Naive thymus-derived CD8-positive, alpha-beta T cell (primary cell): ENCODE measurements around the gene MTCH2. TPM values are rescaled to one million over a fixed set of nuclear protein-coding genes. Genes with fewer than 3 reads are reported as not detected.

Source experiments
- ATAC-seq, 2 donors: fragments of 150-1000 bp; cut with Tn5 transposase in 1 of 2; sonication (Bioruptor Pico), chemical (Tn5 transposase) in 1 of 2; 1 replicate in 1 of 2; 2 replicates in 1 of 2; pipeline ENCODE4 v1.10.0; 2021; ENCODE audit warnings: mild to moderate bottlenecking in 2 of 2, moderate library complexity in 2 of 2
- POLR2A ChIA-PET: fragments of 350-600 bp; sonication (Branson Sonifier 250); formaldehyde crosslinking; loops from one replicate; lab custom pipeline; 2021; ENCODE audit warnings: antibody characterized with exemption; lab: Charles Lee
- DNase-seq, 10 donors: peaks; one replicate each; pipeline versions ENCODE4 v3.0.0 to v3.0.0-alpha.2; 2020 to 2022
- H3K27ac Mint-ChIP-seq, 10 donors: one replicate each; pipeline ENCODE4 v1.8.0; 2020 to 2022; ENCODE audit warnings: mild to moderate bottlenecking in 10 of 10, mixed read lengths in 10 of 10, moderate library complexity in 4 of 10, inconsistent platforms in 1 of 10
- H3K27me3 Mint-ChIP-seq, 5 donors: one replicate each; pipeline ENCODE4 v1.8.0; 2021 to 2022; ENCODE audit warnings: mixed read lengths in 5 of 5
- H3K36me3 Mint-ChIP-seq, 3 donors: one replicate each; pipeline ENCODE4 v1.8.0; 2020 to 2022; ENCODE audit warnings: mixed read lengths in 3 of 3, mild to moderate bottlenecking in 2 of 3, inconsistent platforms in 1 of 3
- H3K4me1 Mint-ChIP-seq, 4 donors: one replicate each; pipeline ENCODE4 v1.8.0; 2021 to 2022; ENCODE audit warnings: mixed read lengths in 4 of 4
- H3K4me3 Mint-ChIP-seq, 10 donors: one replicate each; pipeline ENCODE4 v1.8.0; 2020 to 2022; ENCODE audit warnings: mild to moderate bottlenecking in 10 of 10, mixed read lengths in 10 of 10, moderate library complexity in 6 of 10, inconsistent platforms in 1 of 10
- H3K9me3 Mint-ChIP-seq, 9 donors: one replicate each; pipeline ENCODE4 v1.8.0; 2020 to 2022; ENCODE audit warnings: mixed read lengths in 9 of 9, mild to moderate bottlenecking in 3 of 9, inconsistent platforms in 1 of 9, moderate library complexity in 1 of 9
- polyA plus RNA-seq, 3 donors: library from polyadenylated mRNA; unstranded; fragments of 300-500 nt; fragmentation: Illumina TruSeq; gene quantifications; one replicate each; pipeline ENCODE4 v1.2.3, GENCODE V29; 2021
- total RNA-seq, 8 experiments: library from RNA in 2 of 8; stranded (reverse) in 2 of 8; gene quantifications; one replicate each; pipeline ENCODE4 v1.2.3 and lab custom pipeline; 2021 to 2026

Gene MTCH2
- total and polyA plus RNA-seq, 5 experiments from 2014 or later = 21.7 to 67.0 (median 54.2) TPM

- peaks cover 0 to 5% (median 0%) of the 10 kb centered on the region in 3 donors for H3K36me3 Mint-ChIP-seq
- no peak for DNase-seq
- H3K4me3 Mint-ChIP-seq = no peak overlapping the region
These were observed 47.3 kb downstream of the MTCH2 start for GRCh38 chr11:47595029-47595428.

DNA sequence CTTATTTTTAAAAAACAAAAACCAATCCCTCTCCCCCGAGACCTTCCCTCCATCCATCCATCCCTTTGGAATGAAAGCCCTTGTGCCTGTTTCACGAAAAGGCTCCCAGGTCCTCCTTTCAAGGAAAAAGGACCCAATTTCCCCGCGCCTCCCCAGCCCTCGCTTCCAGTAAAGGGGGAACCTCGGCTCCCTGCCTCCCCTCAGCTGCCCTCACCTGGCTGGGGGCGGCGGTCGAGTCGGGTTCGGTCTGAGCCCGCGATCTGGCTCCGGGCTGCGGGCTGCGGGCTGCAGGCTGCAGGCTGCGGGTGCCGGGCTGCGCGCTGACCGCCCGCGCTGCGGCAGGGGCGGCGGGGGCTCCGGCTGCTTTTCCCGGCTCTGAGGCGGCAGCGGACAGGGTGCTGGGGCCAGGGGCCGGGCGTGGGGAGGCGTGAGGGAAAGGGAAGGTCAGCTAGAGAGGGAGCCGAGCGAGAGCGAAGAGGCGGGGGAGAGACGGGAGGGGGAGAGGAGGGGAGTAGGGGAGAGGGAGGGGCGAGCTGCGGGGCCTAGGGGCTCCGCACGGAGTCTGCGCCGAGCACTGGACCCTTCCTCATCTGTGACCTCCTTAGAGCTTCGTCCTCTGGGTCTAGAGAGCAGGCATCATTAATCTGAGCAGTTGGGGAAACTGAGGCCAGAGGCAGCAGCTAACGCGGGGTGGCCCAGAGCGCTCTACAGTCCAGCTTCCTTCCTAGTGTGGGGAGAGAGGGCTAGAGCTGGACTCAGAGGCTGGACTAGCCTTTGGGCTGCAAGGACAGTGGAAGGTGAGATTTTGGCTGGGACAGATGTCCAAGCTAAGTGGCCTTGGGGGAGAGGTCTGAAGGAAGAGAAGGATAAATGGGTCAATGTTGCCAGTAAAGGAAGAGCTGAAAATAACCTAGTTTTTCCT is 48.2 kb downstream of the MTCH2 start, which contains the start of gene C1QTNF4:
TSS of gene C1QTNF4 (minus strand) at position 478 of the 922 bp plus-strand sequence. CDS start 3,601 bp downstream, outside the sequence.
- Mint-ChIP-seq H3K4me1 (peaks cover 6 to 25% (median 13%) of the 10 kb centered on the region in 4 donors), H3K27me3 (peaks cover 13 to 45% (median 31%) of the 10 kb centered on the region in 5 donors), H3K9me3 (no peaks in the 10 kb centered on the region), H3K36me3 (peaks cover 0 to 3% (median 0%) of the 10 kb centered on the region in 3 donors), H3K4me3 (peak within 1 kb of the TSS in 4 of 10 donors; percentile 7 to 45 (median 30)), H3K27ac (peak within 1 kb of the TSS in 3 of 10 donors; percentile 3 to 65 (median 60))
- no peak for DNase-seq
- POLR2A ChIA-PET = no interaction called here
- ATAC-seq = peak; percentile 33

More at GRCh38 chr11:47595029-47595428, 47.3 kb downstream of the MTCH2 start:
- POLR2A ChIA-PET = interaction anchor here (1.2 kb wide), 1 partner anchor 15 kb away, joined by 3 read pairs; no protein-coding TSS in a partner anchor
- peaks cover 9 to 25% (median 13%) of the 10 kb centered on the region in 4 donors for H3K4me1 Mint-ChIP-seq
- H3K27ac Mint-ChIP-seq = no peak overlapping the region
- no peaks in the 10 kb centered on the region for H3K9me3 Mint-ChIP-seq
- H3K27me3 Mint-ChIP-seq = peaks cover 13 to 45% (median 31%) of the 10 kb centered on the region in 5 donors
- ATAC-seq = peak in 1 of 2 donors; percentile 38

DNA sequence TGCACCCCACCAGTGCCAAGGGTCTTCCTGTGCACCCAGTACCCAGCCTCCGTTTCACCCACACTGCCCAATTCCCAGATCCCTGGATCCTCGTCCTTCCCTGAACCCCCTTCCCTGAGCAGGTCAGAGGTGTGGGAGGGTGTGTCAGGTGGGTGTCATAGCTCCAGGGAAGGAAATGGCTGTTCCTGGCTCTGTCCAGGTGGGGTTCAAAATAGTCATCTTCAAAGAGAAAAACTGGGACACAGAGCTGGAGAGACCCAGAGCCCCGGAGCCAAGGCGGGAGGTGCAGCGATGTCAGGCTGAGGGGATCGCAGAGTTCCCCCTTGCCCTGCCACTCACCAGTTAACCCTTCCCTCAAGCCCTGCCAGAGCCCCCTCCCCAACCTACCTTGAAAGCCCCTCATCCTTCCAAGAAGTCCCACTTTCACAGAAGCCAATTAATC is 48.8 kb downstream of the MTCH2 start:
- Mint-ChIP-seq H3K36me3 (peaks cover 0 to 2% (median 0%) of the 10 kb centered on the region in 3 donors), H3K27ac (no peak overlapping the region), H3K27me3 (peaks cover 13 to 45% (median 31%) of the 10 kb centered on the region in 5 donors), H3K4me1 (peaks cover 4 to 25% (median 13%) of the 10 kb centered on the region in 4 donors), H3K4me3 (peak overlapping the region in 4 of 10 donors; percentile 7 to 45 (median 30)), H3K9me3 (no peaks in the 10 kb centered on the region)
- POLR2A ChIA-PET = no interaction called here
- ATAC-seq = no peak
- DNase-seq = no peak

DNA sequence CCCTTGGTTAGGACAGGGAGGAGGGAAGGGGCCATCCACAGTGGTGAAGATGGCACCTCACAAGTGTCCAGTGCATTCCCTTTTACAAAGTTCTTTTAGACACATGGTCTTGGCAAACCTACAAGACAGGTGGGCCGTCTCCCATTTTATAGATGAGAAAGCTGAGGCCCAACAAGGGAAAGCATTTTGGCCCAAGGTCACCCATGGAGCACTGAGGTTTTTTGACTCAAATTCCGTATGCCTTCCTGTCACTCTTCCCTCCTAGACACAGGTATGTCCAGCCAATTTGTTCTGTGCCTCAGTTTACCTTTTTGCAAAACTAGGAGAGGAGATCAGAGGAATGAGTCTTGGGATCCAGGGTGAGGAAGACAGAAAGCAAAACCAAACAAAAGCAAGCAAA is 49.4 kb downstream of the MTCH2 start:
- H3K36me3 Mint-ChIP-seq = peaks cover 0 to 2% (median 0%) of the 10 kb centered on the region in 3 donors
- POLR2A ChIA-PET = no interaction called here
- no peaks in the 10 kb centered on the region for H3K9me3 Mint-ChIP-seq
- peak overlapping the region in 2 of 10 donors; percentile 7 to 29 for H3K4me3 Mint-ChIP-seq
- no peak for DNase-seq
- peaks cover 4 to 25% (median 13%) of the 10 kb centered on the region in 4 donors for H3K4me1 Mint-ChIP-seq
- no peak for ATAC-seq
- no peak overlapping the region for H3K27ac Mint-ChIP-seq
- peaks cover 13 to 45% (median 31%) of the 10 kb centered on the region in 5 donors for H3K27me3 Mint-ChIP-seq

DNA sequence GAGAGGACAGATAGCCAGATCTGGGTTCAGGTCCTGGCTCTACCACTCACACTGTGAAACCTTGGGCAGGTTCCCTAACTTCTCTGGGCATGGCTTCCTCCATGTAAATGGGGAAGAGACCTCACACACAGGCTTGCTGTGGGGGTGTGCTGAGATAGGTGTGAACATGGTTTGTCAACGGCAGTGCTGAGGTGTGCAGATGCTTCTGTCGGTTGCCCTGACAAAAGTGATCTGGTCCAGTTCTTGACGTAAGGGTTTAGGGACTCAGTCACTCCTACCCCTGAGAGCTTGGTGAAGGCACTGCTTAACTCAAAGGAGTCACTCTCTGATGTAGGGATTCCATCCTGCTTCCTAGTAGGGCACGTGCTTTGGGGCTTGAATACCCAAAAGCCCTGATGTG is 50.1 kb downstream of the MTCH2 start:
- peaks cover 0 to 2% (median 0%) of the 10 kb centered on the region in 3 donors for H3K36me3 Mint-ChIP-seq
- H3K4me1 Mint-ChIP-seq = peaks cover 4 to 25% (median 13%) of the 10 kb centered on the region in 4 donors
- POLR2A ChIA-PET = no interaction called here
- H3K27ac Mint-ChIP-seq = no peak overlapping the region
- ATAC-seq = no peak
- DNase-seq = no peak
- peaks cover 13 to 45% (median 31%) of the 10 kb centered on the region in 5 donors for H3K27me3 Mint-ChIP-seq
- H3K9me3 Mint-ChIP-seq = no peaks in the 10 kb centered on the region
- H3K4me3 Mint-ChIP-seq = no peak overlapping the region

- Mint-ChIP-seq H3K27me3 (peaks cover 13 to 45% (median 31%) of the 10 kb centered on the region in 5 donors), H3K9me3 (no peaks in the 10 kb centered on the region), H3K4me1 (peaks cover 4 to 25% (median 13%) of the 10 kb centered on the region in 4 donors), H3K4me3 (no peak overlapping the region), H3K27ac (peak overlapping the region in 1 of 10 donors; percentile 56), H3K36me3 (peaks cover 0 to 2% (median 0%) of the 10 kb centered on the region in 3 donors)
- ATAC-seq (no peak), DNase-seq (no peak)
- POLR2A ChIA-PET = interaction anchor here (0.6 kb wide), 2 partner anchors 41 to 99 kb away, joined by 3 to 4 read pairs; no protein-coding TSS in a partner anchor
These were observed 50.6 kb downstream of the MTCH2 start for GRCh38 chr11:47591764-47592163.

DNA sequence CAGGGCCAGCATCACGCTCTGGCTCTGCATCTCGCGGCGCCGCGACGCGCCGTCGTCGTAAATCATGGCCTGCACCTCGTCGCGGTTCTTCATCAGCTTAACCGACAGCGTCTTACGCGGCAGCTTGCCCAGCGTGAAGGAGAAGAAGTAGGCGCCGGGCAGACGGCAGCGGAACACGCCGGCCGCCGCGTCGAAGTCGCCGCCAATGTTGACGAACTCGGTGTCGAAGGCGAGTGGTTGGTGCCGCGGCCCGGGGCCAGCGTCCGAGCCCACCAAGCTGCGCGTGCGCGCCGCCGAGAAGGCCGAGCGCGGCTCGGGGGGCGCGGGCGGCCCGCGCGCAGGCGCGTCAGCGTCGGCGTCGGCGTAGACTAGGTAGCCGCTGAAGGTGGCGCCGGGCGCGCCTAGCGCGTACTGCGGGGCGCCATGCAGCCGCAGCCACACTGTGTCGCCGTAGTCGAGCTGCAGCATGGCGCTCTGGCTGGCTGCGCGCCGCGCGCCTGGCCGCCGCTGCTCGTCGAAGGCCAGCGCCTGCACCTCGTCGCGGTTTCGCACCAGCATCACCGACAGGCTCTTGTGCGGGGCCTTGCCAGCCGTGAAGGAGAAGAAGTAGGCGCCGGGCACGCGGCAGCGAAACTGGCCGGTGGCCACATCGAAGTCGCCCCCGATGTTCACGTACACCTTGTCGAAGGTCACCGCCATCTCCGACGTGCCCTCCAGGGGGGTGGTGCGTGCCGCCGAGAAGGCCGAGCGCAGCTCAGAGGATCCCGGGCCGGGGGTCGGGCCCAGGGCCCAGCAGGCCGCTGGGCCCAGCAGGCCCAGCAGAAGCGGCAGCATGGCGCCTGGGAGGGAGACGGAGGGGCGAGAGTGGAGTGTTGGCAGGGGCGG is 52.1 kb downstream of the MTCH2 start:
- H3K4me1 Mint-ChIP-seq = peaks cover 6 to 25% (median 13%) of the 10 kb centered on the region in 4 donors
- POLR2A ChIA-PET = interaction anchor here (0.7 kb wide), 1 partner anchor 52 kb away, joined by 4 read pairs; no protein-coding TSS in a partner anchor
- ATAC-seq = no peak
- H3K27ac Mint-ChIP-seq = no peak overlapping the region
- DNase-seq = no peak
- no peaks in the 10 kb centered on the region for H3K9me3 Mint-ChIP-seq
- H3K36me3 Mint-ChIP-seq = peaks cover 0 to 5% (median 0%) of the 10 kb centered on the region in 3 donors
- peaks cover 11 to 38% (median 24%) of the 10 kb centered on the region in 5 donors for H3K27me3 Mint-ChIP-seq
- H3K4me3 Mint-ChIP-seq = no peak overlapping the region

GRCh38 chr11:47589584-47589976 is 52.8 kb downstream of the MTCH2 start:
- Mint-ChIP-seq H3K4me3 (no peak overlapping the region), H3K27ac (no peak overlapping the region), H3K4me1 (peaks cover 6 to 23% (median 12%) of the 10 kb centered on the region in 4 donors), H3K9me3 (no peaks in the 10 kb centered on the region), H3K36me3 (peaks cover 0 to 11% (median 3%) of the 10 kb centered on the region in 3 donors), H3K27me3 (peaks cover 9 to 32% (median 20%) of the 10 kb centered on the region in 5 donors)
- DNase-seq (no peak), ATAC-seq (no peak)
- POLR2A ChIA-PET = no interaction called here

GRCh38 chr11:47589118-47589517 is 53.2 kb downstream of the MTCH2 start:
- Mint-ChIP-seq H3K27me3 (peaks cover 6 to 27% (median 17%) of the 10 kb centered on the region in 5 donors), H3K27ac (no peak overlapping the region), H3K36me3 (peaks cover 5 to 14% (median 6%) of the 10 kb centered on the region in 3 donors), H3K4me3 (no peak overlapping the region), H3K9me3 (no peaks in the 10 kb centered on the region), H3K4me1 (peaks cover 4 to 20% (median 10%) of the 10 kb centered on the region in 4 donors)
- POLR2A ChIA-PET = no interaction called here
- DNase-seq (no peak), ATAC-seq (no peak)

DNA sequence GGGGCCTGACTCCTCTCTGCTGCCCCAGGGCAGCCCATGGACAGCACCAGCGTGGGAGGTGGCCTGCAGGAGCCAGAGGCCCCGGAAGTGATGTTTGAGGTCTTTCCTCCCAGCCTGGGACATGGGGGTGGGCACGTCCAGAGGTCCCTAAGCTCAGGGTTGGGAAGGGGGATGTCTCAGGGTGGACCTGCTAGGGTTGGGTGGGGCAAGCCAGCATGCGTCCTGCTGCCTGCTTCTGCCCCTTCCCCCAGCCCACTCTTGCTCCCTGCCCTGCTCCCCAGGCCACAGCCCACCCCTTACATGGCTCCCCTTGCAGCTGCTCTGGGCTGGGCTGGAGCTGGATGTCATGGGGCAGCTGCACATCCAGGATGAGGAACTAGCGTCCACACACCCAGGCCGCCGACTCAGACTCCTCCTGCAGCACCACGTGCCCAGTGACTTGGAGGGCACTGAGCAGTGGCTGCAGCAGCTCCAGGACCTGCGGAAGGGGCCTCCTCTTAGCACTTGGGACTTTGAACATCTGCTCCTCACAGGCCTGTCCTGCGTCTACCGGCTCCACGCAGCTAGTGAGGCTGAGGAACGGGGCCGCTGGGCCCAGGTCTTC is 54.5 kb downstream of the MTCH2 start:
- H3K27me3 Mint-ChIP-seq = peaks cover 2 to 16% (median 9%) of the 10 kb centered on the region in 5 donors
- DNase-seq (no peak), ATAC-seq (no peak)
- POLR2A ChIA-PET = no interaction called here
- peak overlapping the region in 1 of 10 donors; percentile 17 for H3K27ac Mint-ChIP-seq
- no peaks in the 10 kb centered on the region for H3K9me3 Mint-ChIP-seq
- H3K4me1 Mint-ChIP-seq = peaks cover 4 to 13% (median 4%) of the 10 kb centered on the region in 4 donors
- peaks cover 10 to 27% (median 12%) of the 10 kb centered on the region in 3 donors for H3K36me3 Mint-ChIP-seq
- H3K4me3 Mint-ChIP-seq = no peak overlapping the region

DNA sequence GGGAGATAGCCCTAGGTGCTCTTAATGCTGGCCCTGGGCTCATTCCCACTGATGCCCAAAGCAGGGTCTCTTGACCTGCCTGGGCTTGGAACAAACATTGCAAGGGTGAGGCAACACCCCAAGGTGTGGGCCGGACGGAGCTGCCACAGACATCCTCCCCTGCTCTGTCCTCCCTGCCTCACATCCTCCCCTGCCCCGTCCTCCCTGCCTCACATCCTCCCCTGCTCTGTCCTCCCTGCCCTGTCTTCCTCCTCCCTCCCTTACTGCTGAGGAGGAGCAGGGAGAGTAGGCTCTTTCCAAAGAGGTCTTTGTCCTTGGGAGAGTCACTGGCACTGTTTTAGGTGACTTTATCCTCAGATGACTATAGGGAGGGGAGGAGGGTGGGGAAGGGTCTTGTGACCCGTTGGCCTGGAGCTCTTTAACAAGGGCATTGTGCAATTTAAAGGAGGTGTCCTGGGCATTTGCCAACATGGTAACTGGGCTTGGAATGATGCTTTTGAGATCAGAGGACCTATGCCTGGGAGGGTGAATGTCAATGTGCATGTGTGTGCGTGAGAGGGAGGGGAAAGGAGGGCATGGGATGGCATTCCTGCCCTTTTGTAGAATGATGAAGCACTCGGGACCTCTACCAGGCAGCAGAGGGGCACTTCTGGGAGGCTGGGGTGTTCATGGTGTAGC is 55.2 kb downstream of the MTCH2 start:
- Mint-ChIP-seq H3K9me3 (no peaks in the 10 kb centered on the region), H3K27me3 (peaks cover 0 to 10% (median 5%) of the 10 kb centered on the region in 5 donors), H3K4me1 (peaks cover 3 to 9% (median 6%) of the 10 kb centered on the region in 4 donors), H3K27ac (no peak overlapping the region), H3K4me3 (no peak overlapping the region), H3K36me3 (peaks cover 12 to 33% (median 13%) of the 10 kb centered on the region in 3 donors)
- DNase-seq = no peak
- POLR2A ChIA-PET = no interaction called here
- ATAC-seq = no peak
